NCI-H187 (cell line): ENCODE measurements around the gene GH2.

Experiments used
- DNase-seq, 2 experiments: peaks; one replicate each; lab custom pipeline; 2025; lab: John Stamatoyannopoulos, UW

The GH2 gene

GRCh38 chr17:63841350-63842172, 40.2 kb downstream of the GH2 start:
- DNase-seq: no peak

- DNase-seq: no peak
Observed at GRCh38 chr17:63840591-63841349, 41.0 kb downstream of the GH2 start.

DNA sequence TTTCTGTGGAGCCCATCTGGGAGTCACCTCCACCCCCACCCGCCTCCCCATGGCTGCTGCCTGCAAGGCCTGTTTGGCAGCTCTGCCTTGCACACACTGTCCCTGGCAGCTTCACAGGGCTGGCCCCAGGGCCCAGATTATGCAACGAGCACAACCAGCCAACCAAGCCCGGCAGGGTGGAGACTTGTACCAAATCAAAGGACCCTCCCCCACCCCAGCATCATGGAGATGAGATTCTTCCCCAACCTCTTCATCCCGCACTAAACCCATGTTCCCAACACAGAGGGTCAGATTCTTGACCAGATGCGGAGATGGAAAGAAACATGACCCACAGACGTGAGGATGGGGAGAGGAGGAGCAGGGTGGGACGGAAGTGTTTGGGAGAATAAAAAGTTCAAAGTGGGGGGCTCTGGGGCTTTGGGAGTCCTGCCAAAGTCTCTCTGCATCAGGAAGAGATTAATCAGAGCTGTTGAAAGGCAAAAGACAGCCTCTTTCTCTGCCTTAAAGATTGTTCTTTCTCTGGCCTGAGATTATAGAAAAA, 43.0 kb downstream of the GH2 start:
- DNase-seq: no peak

GRCh38 chr17:63837962-63838600, 43.7 kb downstream of the GH2 start:
- no peak for DNase-seq

DNA sequence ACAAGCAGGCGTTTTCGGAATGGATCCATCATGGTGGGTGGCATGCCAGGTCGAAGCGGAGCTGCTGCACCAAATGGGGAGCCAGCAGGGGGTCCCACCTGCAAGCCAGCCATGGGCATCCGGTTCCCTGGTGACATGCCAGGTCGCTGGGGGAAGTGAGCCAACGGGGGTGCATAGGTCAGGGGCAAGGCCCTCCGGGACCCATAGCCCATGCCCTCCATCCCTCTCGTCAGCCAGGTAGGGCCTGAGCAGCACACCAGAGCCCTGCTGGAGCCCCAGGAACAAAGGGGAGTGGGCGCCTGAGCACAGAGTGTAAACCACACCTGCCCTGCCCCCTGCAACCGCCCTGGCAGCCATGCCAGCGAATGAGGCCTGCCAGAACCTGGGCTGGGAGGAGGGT, 44.3 kb downstream of the GH2 start:
- no peak for DNase-seq

GRCh38 chr17:63836811-63837210, 44.9 kb downstream of the GH2 start:
- no peak for DNase-seq

GRCh38 chr17:63835167-63835720, 46.5 kb downstream of the GH2 start:
- no peak for DNase-seq

DNA sequence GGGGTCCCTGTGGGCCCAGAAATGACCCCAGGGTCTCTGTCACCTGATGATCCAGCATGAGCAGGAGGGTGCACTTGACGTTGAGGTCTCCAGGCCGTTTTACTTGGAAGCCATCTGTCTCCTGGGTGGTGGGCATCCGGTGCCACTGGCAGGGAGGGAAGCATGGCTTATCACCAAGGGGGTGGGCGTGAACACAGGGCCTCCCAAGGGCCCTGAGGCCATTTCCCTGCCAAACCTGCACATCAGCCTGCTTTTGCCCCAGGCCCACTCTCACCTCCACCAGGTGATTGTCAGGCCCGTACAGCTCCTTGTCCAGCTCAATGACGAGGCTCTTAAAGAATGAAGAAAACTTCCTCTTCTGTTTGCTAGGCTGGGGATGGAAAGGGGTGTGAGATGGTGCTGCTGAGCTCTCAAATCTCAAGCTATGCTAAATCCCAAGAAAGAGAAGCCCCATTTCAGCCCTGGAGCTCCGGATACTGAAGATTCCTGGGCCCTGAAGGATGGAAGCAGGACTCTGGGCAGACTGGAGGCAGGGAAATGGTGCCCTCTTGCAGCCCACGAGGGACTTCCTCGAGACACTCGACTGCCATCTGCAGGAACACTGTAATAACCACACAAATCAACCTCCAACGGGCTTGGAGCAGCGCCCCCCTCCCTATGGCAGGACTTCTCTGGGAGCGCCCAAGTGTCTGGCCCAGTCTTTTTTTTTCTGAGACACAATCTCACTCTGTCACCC, 47.1 kb downstream of the GH2 start:
- no peak for DNase-seq

DNA sequence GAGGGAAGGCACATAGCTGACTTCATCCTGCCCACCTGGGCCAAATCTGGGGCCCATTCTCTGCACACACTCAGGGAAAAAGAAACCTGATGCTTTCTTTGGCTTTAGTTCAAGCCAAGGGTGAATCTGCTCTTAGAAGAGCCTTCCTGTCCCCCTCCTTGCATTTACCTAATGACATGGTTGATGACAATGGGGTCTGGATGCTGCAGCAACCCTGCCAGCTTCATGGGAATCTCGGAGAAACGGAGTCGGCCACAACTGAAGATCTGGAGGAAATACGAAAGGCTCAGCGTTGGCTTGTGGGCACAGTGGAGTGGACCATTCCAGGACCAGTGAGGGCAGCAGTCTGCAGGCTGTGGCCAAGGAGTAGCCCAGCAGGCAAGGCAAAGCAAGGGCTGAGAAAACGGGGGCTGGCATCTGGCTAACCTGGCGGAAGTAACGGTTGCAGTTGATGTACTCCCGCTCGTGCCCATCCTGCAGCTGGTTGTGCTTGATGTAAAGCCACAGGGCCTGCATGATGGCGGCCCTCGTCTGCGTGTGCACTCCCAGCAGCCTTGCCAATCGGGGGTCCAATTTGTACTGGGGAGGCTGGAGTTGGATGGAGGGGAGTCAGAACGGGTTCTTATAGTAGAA, 47.9 kb downstream of the GH2 start:
- DNase-seq: no peak

GRCh38 chr17:63833026-63833740, 48.6 kb downstream of the GH2 start:
- DNase-seq: no peak

DNA sequence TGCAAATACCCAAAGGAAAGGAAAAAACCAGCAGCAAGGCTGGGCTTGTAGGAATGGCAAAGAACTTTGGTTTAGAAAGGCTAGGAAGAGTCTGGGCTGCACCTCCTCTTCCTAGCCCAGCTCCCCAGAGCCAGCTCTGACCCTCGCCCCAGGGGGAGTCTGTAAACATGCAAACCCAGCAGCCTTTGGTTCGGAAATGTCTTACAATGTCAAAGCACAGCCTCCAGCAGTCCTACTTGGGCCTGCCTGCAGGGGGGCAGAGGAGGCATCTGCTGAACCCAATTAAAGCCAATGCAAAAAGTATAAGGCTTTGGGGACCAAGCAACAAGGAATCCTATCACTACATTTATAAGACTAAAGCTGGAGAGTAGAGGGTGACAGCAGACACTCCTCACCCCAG, 49.3 kb downstream of the GH2 start:
- no peak for DNase-seq

- no peak for DNase-seq
Observed at GRCh38 chr17:63832014-63832413, 49.7 kb downstream of the GH2 start.

DNA sequence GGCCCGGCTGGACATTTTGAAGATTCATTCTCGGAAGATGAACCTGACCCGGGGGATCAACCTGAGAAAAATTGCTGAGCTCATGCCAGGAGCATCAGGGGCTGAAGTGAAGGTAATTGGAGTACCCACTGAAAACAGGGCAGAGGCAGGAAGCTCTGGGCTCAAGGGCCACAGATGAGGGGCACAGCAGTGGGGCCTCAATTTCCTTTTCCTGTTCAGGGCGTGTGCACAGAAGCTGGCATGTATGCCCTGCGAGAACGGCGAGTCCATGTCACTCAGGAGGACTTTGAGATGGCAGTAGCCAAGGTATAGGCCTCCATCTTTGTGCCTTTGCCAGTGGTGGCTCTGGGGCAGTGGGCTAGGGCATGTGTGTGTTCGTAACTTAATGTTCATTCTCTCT, 50.2 kb downstream of the GH2 start:
- DNase-seq: no peak

- no peak for DNase-seq
Observed at GRCh38 chr17:63830904-63831491, 50.7 kb downstream of the GH2 start.

DNA sequence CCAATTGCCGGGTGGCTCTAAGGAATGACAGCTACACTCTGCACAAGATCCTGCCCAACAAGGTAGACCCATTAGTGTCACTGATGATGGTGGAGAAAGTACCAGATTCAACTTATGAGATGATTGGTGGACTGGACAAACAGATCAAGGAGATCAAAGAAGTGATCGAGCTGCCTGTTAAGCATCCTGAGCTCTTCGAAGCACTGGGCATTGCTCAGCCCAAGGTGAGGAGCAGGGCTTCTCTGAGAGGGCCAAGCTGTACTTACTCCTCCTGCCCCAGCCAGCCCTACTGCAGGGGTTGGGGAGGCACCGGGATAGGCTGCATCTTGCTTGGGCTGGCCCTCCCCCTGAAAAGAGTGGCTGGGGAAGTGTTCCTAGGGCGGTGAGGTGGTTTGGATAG, 51.5 kb downstream of the GH2 start:
- no peak for DNase-seq
